NCI-H2196 treated with DMSO at 0.1 percent for 48 hours (cell line): ENCODE measurements around the gene MARCHF5.

Experiments
- DNase-seq: peaks from one replicate; lab custom pipeline; 2025; ENCODE audit not compliant: unreplicated experiment; lab: John Stamatoyannopoulos, UW

The MARCHF5 gene

DNA sequence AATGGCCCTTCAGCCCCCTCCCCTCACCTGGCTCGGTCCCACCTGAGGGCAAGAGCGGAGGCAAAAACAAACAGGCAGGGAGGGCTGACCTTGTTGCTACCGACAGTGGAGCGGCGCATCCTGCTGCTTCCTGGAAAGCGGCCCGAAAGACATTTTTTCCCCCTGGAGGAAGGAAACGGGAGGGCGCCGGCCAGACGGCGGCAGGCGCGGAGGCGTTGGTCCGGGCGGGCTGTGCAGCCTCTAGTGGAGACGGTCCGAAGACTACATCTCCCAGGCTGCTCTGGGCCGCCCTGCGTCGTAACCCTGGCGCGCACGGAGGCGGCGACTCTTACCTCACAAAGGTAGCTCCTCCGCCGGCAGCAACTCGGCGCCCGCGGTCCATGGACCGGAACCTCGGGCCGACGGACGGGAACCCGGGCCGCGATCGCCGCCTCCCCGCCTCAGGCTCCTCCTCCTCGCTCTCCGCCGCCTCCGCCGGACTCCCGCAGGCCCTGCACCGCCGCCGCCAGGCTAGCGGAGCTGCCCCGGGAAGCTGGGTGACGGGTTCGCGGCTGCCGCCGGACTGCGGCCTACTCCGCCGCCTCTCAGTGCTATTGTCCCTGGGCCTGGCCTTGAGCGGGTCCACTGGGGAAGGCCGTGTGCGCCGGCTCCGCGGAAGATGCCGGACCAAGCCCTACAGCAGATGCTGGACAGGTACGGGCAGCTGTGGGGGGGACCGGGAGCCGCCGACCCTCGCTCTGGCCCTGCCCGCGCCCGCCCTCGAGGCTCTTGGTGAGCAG lies at the start of gene MARCHF5, which contains the start of gene CPEB3:
MARCHF5 (plus strand) TSS at position 331 of the 779 bp plus-strand sequence; CDS start at position 659, 328 bp downstream.
CPEB3 (minus strand) TSS at position 242 of the 779 bp plus-strand sequence. CDS start 50,728 bp downstream, outside the sequence.
- DNase-seq: peak; percentile 71

DNA sequence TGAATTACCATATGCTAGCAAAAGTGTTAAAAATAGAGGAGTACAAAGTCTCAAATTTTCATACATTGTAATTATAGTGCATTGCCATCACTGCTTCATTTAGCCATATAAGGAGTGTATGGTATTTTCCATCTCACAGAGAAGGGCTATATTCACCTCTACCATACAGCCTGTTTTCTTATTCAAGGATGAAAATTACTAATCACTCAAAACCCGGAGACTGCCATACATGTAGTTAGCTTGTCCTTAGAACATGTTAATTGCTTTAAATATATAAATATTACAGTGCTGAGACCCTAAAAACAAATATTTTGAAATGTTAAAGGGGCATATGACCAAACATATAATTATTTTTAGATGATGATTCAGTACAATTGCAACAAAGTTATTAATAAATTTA lies 49.5 kb upstream of the MARCHF5 start:
- DNase-seq: no peak

- DNase-seq: no peak
Measured at GRCh38 chr10:92242380-92242779, 48.6 kb upstream of the MARCHF5 start.

DNA sequence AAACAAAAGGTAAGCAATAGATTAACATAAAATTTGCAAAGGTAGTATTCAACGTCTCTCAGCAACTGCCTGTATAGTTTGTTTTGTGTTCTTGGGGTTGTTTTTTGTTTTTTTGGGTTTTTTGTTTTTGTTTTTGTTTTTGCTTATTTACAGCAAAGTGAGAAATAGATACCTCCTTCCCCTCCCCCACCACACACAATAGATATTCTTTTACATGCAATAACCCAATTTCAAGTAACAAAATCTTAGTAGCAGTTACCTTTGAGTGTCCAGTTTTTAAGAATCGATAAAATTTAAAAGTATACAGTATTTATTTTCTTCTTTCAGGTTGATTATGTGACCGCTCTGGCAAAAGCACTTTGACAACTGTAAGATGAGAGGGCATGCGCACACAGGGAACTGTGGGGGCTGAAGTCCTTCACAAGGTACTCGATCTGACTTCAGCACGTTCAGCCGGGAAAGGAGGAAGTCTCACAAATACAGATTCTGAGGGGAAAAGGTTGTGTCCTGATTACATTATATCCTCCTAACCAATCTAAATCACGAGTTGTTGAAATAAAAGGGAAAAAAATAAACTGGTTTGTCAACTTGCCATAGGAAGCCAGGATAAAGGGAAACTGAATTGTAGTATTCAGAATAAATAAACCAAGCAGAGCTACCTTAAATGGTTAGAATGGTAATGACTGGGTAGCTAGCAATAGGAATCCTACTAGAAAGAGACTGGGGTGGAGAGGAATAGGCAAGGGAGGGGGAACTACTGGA lies 47.9 kb upstream of the MARCHF5 start:
- peak; percentile 43 for DNase-seq

DNA sequence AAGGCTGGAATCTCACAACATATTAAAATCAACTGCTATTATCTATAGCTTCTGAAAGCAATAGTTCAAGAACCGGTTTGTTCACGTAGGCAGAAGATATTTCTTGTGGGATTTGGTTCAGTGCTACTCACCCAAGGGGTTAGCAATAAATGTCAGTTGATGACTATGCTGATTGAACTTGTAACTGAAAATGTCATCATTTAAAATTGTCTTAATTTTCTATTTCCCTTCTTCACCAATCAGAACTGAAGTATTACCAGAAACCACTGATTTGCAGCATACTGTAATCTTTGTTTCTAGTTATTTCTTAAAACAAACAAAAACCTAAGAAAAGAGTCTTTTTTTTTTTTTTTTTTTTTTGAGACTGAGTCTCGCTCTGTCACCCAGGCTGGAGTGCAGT lies 46.2 kb upstream of the MARCHF5 start:
- DNase-seq: no peak

GRCh38 chr10:92248566-92248965 lies 42.4 kb upstream of the MARCHF5 start:
- no peak for DNase-seq

- DNase-seq: no peak
Measured at GRCh38 chr10:92263396-92263795, 27.6 kb upstream of the MARCHF5 start.

- no peak for DNase-seq
Measured at GRCh38 chr10:92264249-92264648, 26.7 kb upstream of the MARCHF5 start.

GRCh38 chr10:92265687-92266258 lies 25.2 kb upstream of the MARCHF5 start:
- DNase-seq: no peak

GRCh38 chr10:92267343-92267742 lies 23.6 kb upstream of the MARCHF5 start:
- no peak for DNase-seq

DNA sequence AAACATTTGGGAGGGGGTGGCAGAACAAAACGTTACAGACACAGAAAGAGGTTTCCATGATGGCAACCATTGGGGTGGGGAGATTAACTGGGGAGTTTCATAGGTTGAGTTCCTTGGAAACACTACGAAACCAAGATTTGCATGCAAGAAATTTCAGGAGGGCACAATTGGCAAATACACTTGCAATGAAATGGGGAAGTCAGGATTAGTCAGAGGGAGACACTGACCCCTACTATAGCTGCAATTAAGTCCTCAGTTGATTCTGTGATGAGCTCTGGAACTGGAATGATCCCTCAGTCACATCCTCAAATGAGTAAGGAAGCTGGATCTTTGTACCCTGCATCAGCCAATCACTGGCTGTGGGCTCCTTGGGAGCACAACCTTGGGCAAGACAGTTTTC lies 22.2 kb upstream of the MARCHF5 start:
- DNase-seq: no peak

GRCh38 chr10:92274071-92274470 lies 16.9 kb upstream of the MARCHF5 start:
- DNase-seq: no peak

DNA sequence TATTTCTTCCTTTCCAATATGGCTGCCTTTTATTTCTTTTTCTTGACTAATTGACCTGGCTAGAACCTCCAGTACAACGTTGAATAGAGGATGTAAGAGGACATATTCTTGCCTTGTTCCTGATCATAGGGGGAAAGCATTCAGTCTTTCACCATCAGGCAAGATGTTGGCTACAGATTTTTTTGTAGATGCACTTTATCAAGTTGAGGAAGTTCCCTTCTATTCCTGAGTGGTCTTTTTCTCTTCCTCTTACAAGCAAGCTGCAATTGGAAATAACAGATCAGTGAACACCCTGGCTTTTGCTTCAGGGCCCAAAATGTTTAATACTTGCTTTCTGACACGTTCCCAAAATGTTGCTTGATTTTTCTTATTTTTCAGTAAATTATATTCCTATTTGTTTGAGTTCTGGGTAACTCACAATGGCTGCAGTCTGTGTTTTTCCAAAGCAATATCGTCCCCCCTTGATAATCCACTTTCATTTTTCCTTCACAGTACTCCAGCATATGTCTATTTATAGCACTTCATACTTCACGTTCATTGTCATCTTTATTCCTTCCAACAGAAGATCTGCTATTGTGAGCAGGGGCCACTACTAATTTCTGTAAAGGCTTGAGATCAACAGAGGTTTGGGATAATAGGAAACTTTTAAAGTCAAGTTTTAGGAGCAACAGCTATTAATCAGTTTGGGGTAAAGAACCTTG lies 11.8 kb upstream of the MARCHF5 start:
- no peak for DNase-seq

- no peak for DNase-seq
Measured at GRCh38 chr10:92284112-92284704, 6.8 kb upstream of the MARCHF5 start.

DNA sequence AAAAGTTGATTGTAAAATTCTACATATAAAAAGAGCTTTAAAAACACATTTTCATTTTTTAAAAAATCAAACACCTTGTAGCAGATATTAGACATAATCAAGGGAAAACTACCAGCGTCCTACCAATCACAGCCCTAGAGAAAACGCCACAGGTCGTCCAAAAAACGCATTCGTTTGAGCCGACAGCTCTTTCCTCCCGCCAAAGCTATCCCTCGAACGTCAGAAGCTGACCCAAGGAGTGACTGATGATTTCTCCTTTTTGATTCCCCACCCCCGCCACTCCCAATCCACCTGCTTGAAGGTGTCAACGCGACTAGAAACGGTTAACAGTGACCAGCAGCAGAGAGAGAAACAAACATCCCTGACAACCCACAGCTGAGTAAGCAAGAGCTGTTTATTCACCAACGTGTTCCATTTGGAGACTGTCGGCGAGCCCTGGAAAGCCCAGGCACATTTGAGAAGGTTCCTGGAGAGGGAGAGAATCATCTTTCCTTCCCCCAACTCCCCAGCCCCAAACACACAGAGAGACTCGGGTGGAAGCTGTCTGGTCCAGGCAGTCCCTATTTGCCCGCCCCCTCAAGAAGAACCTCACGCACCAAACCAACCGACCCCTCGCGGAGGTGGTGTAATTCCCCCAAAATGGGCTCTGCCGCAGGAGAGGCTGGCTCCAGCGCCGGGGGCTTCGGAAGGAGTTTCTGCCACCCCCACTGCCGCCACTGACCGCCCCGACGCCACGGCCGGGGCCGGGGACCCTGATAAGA lies 711 bp upstream of the MARCHF5 start:
- no peak for DNase-seq

DNA sequence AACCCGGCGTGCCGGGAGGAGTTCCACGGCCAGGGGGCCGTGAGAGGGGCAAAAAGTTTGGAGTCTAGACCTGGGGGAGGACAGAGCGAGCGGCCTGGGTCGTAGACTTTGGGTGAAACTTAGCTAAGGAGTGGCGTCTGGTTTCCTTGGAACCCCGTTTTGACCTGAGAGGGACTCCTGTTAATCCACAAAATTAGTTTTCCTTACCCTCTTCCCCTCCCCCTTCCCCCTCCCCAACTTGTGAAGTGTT lies 574 bp downstream of the MARCHF5 start:
- DNase-seq: no peak

DNA sequence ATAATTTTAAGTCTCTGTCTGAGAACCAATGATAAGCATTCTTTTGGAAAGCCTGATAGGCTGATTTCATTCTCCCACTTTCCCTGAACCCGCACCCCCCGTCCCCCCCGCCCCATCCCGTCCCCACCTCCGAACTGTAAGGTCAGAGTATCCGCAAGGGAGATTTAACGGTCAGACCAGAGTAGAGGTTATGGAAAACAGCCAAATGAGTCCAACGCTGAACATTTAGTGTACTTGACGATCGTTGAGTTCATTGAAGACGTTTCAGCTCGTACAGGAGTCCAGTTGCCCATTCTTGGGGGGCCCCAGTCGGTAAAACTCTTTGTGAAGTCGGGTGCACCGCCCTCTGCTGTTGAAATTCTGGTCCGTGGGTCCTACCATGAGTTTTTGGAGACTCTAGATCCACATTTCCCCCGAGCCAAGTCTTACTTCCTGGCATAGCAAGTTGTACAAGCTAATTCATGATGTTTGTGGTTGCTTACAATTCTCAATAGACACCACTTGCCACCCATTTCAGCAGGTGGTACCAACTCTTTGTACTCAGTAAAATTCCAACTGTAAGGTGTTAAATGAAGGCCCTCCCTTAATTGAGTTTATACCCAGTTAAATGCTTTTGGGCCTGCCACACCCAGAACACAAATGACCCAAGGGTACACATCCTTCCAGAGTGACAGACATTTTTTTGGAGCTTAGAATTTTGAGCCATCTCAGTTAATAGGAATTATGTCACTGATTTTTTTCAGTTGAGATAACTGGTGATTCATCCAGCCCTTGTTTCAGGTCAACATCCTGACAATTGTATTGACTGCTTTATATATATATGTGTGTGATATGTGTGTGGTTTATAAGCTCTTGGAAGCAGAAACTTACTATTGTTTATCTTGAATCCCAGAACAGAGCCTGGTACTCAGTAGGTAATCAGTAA lies 1.2 kb downstream of the MARCHF5 start:
- DNase-seq: no peak

GRCh38 chr10:92298487-92298886 lies 7.5 kb downstream of the MARCHF5 start:
- no peak for DNase-seq

DNA sequence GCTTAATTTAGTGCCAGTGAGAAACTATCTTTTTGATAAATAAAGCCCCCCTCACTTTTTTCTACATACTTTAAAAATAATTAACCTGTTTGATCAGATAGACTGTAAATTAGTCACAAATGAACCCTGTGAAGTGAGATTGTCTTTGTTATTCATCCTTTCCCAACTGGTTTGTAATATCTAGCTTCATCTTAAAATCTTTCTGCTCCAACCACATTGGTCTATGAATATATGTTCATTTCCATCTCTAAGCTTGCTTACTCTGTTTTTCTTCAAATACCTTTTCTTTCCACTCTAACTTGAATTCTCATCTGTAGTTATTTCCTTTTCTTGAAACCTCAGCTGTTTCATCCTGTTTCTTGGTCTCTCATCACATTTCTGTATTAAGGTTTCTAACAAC lies 12.1 kb downstream of the MARCHF5 start:
- no peak for DNase-seq
